GM15510 (cell line): ENCODE data around the gene KHNYN.

ENCODE experiments used
- POLR2A ChIP-seq: IDR thresholded peaks from 3 replicates; pipeline ENCODE4 v1.6.1; 2011; ENCODE audit warnings: borderline replicate concordance; ENCODE audit not compliant: insufficient read length; ENCODE audit errors: extremely low read depth

Gene KHNYN

GRCh38 chr14:24429395-24430142 lies at the start of gene KHNYN, which contains the start of gene CBLN3:
Gene KHNYN, plus strand, starts transcription at chr14:24429954. Its CDS starts 777 bp downstream, at chr14:24430731.
Gene CBLN3, minus strand, starts transcription at chr14:24429668. Its CDS starts 614 bp downstream, at chr14:24429054.
- peak; percentile 92 for TF ChIP-seq POLR2A

- no peak for TF ChIP-seq POLR2A
These were observed 48.2 kb upstream of the KHNYN start for GRCh38 chr14:24381363-24382063.

GRCh38 chr14:24382064-24382371 lies 47.7 kb upstream of the KHNYN start:
- no peak for TF ChIP-seq POLR2A

- TF ChIP-seq POLR2A = no peak
These were observed 45.6 kb upstream of the KHNYN start for GRCh38 chr14:24384169-24384568.

GRCh38 chr14:24385524-24385923 lies 44.2 kb upstream of the KHNYN start:
- no peak for TF ChIP-seq POLR2A

GRCh38 chr14:24387009-24387345 lies 42.8 kb upstream of the KHNYN start:
- TF ChIP-seq POLR2A = no peak

- TF ChIP-seq POLR2A = no peak
These were observed 41.1 kb upstream of the KHNYN start for GRCh38 chr14:24388474-24389179.

- no peak for TF ChIP-seq POLR2A
These were observed 40.4 kb upstream of the KHNYN start for GRCh38 chr14:24389226-24389848.

GRCh38 chr14:24390701-24391468 lies 38.9 kb upstream of the KHNYN start:
- no peak for TF ChIP-seq POLR2A

- TF ChIP-seq POLR2A = no peak
These were observed 37.2 kb upstream of the KHNYN start for GRCh38 chr14:24392325-24393091.

GRCh38 chr14:24394275-24394674 lies 35.5 kb upstream of the KHNYN start:
- TF ChIP-seq POLR2A = no peak

- no peak for TF ChIP-seq POLR2A
These were observed 33.9 kb upstream of the KHNYN start for GRCh38 chr14:24395609-24396582.
